NCI-H1436 (cell line): Measurements from ENCODE around the gene CLIP2.
"Not testable (repeated sequence)": the region's sequence is repeated elsewhere in the genome, so short reads cannot be mapped to it uniquely, and the experiment has no call there.

Source experiments
- DNase-seq: peaks from one replicate; lab custom pipeline; 2025; lab: John Stamatoyannopoulos, UW

CLIP2 gene

GRCh38 chr7:74332373-74333176 is 43.4 kb downstream of the CLIP2 start:
- DNase-seq: no peak

- DNase-seq: no peak
These were observed 44.8 kb downstream of the CLIP2 start for GRCh38 chr7:74334030-74334429.

- no peak for DNase-seq
These were observed 48.7 kb downstream of the CLIP2 start for GRCh38 chr7:74337926-74338325.

- no peak for DNase-seq
These were observed 49.3 kb downstream of the CLIP2 start for GRCh38 chr7:74338366-74339108.

GRCh38 chr7:74339648-74340047 is 50.4 kb downstream of the CLIP2 start:
- not testable (repeated sequence) for DNase-seq

- DNase-seq: no peak
These were observed 54.3 kb downstream of the CLIP2 start for GRCh38 chr7:74343281-74344131.

GRCh38 chr7:74344132-74344496 is 54.9 kb downstream of the CLIP2 start:
- DNase-seq: no peak

GRCh38 chr7:74344786-74345185 is 55.6 kb downstream of the CLIP2 start:
- DNase-seq: no peak

GRCh38 chr7:74345970-74346369 is 56.8 kb downstream of the CLIP2 start:
- DNase-seq: no peak

- DNase-seq: no peak
These were observed 60.4 kb downstream of the CLIP2 start for GRCh38 chr7:74349621-74350020.

GRCh38 chr7:74350751-74351150 is 61.5 kb downstream of the CLIP2 start:
- no peak for DNase-seq

- DNase-seq: no peak
These were observed 62.6 kb downstream of the CLIP2 start for GRCh38 chr7:74351836-74352235.

GRCh38 chr7:74352551-74353138 is 63.4 kb downstream of the CLIP2 start:
- DNase-seq: not testable (repeated sequence)

GRCh38 chr7:74354009-74354408 is 64.8 kb downstream of the CLIP2 start:
- DNase-seq: no peak

GRCh38 chr7:74355091-74355490 is 65.9 kb downstream of the CLIP2 start:
- DNase-seq: peak; percentile 8

- DNase-seq: no peak
These were observed 67.5 kb downstream of the CLIP2 start for GRCh38 chr7:74356589-74357315.

- no peak for DNase-seq
These were observed 70.8 kb downstream of the CLIP2 start for GRCh38 chr7:74360008-74360407.

GRCh38 chr7:74362266-74362665 is 73.1 kb downstream of the CLIP2 start:
- no peak for DNase-seq

- no peak for DNase-seq
These were observed 74.9 kb downstream of the CLIP2 start for GRCh38 chr7:74364061-74364460.

GRCh38 chr7:74365322-74366022 is 76.3 kb downstream of the CLIP2 start:
- peak; percentile 60 for DNase-seq
